Smooth muscle cell (in vitro differentiated cells): ENCODE results near the gene VAC14. TPM values are rescaled to one million over a fixed set of nuclear protein-coding genes. Genes with fewer than 3 reads are reported as not detected.

Experiments
- DNase-seq: peaks from one replicate; lab custom pipeline; 2025; ENCODE audit not compliant: unreplicated experiment; lab: John Stamatoyannopoulos, UW
- H2AFZ ChIP-seq: fragments of 200-600 bp; sonication (generic); 2 replicates; pipeline ENCODE4 v1.6.0; 2016; ENCODE audit warnings: antibody characterized with exemption, low read depth, mild to moderate bottlenecking
- H3F3A ChIP-seq: fragments of 200-600 bp; sonication (generic); 2 replicates; pipeline ENCODE4 v1.6.0; 2017; ENCODE audit warnings: antibody characterized with exemption, low read depth
- H3K27ac ChIP-seq: fragments of 200-600 bp; sonication (generic); 2 replicates; pipeline ENCODE4 v1.5.1; 2016; ENCODE audit warnings: low read depth, mild to moderate bottlenecking
- H3K27me3 ChIP-seq: fragments of 200-600 bp; sonication (generic); 2 replicates; pipeline ENCODE4 v1.6.1; 2016; ENCODE audit warnings: low read depth, mild to moderate bottlenecking
- H3K36me3 ChIP-seq: fragments of 200-600 bp; sonication (generic); 2 replicates; pipeline ENCODE4 v1.5.1; 2016; ENCODE audit warnings: low read depth
- H3K4me1 ChIP-seq: fragments of 200-600 bp; sonication (generic); 2 replicates; pipeline ENCODE4 v1.5.1; 2016; ENCODE audit warnings: low read depth
- H3K4me2 ChIP-seq: fragments of 200-600 bp; sonication (generic); 2 replicates; pipeline ENCODE4 v1.6.0; 2016; ENCODE audit warnings: mild to moderate bottlenecking
- H3K4me3 ChIP-seq: fragments of 200-600 bp; sonication (generic); 2 replicates; pipeline ENCODE4 v1.5.1; 2016; ENCODE audit warnings: mild to moderate bottlenecking
- H3K79me2 ChIP-seq: fragments of 200-600 bp; sonication (generic); 2 replicates; pipeline ENCODE4 v1.6.0; 2016; ENCODE audit warnings: low read depth, mild to moderate bottlenecking
- H3K9ac ChIP-seq: fragments of 200-600 bp; sonication (generic); 2 replicates; pipeline ENCODE4 v1.6.0; 2016; ENCODE audit warnings: low read depth
- H3K9me3 ChIP-seq: fragments of 200-600 bp; sonication (generic); replicated peaks from 2 replicates; pipeline ENCODE4 v1.5.1; 2016; ENCODE audit warnings: low read depth
- H4K20me1 ChIP-seq: fragments of 200-600 bp; sonication (generic); 2 replicates; pipeline ENCODE4 v1.6.0; 2016; ENCODE audit warnings: low read depth
- WGBS: methylation state at CpG from one replicate; pipeline ENCODE4 v1.1.7; 2016; ENCODE audit warnings: low lambda C conversion rate; 5-methylcytosine and 5-hydroxymethylcytosine counted together
- polyA plus RNA-seq: library from polyadenylated mRNA; unstranded; fragments of >200 nt; fragmentation: Nextera tagmentation; extraction: Ambion mirVana; gene quantifications from 2 replicates; pipeline ENCODE4 v1.2.1, GENCODE V29; 2016
- total RNA-seq: library from RNA; depleted of rRNA; stranded (reverse); fragments of >200 nt; gene quantifications from 2 replicates; pipeline ENCODE4 v1.2.3, GENCODE V29; 2014
- TF ChIP-seq, protein P1 (sequence below): fragments of 200-600 bp; sonication (generic); IDR thresholded peaks from 2 replicates; pipeline ENCODE4 v1.5.1; 2017; ENCODE audit warnings: borderline replicate concordance, mild to moderate bottlenecking, antibody characterized with exemption; ENCODE audit not compliant: insufficient read depth, poor library complexity, severe bottlenecking

VAC14 gene
- total and polyA plus RNA-seq, 2 experiments from 2014 or later, result 27.9 to 52.3 TPM

DNA sequence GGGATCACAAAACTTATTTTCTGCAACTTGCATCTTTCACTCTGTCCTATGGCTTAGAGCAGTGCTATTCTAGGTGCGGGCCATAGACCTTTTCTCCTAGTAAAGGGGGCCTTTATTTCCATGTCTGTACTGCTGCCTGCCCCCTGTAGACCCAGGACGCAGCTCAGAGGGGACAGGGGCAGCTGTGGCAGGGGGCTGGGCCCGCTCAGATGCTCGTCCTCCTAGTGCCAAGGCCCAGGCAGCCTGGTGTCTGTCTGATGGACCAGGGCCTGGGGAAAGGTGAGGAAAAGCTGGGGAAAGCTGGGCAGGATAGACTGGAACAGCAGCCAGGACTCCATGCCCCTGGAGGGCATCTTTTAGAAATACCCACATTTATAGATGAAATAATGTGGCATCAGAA lies 25.6 kb downstream of the VAC14 start:
- no peak for DNase-seq
- H3K4me1 ChIP-seq, result no peaks in the 10 kb centered on the region
- TF ChIP-seq, protein P1, sequence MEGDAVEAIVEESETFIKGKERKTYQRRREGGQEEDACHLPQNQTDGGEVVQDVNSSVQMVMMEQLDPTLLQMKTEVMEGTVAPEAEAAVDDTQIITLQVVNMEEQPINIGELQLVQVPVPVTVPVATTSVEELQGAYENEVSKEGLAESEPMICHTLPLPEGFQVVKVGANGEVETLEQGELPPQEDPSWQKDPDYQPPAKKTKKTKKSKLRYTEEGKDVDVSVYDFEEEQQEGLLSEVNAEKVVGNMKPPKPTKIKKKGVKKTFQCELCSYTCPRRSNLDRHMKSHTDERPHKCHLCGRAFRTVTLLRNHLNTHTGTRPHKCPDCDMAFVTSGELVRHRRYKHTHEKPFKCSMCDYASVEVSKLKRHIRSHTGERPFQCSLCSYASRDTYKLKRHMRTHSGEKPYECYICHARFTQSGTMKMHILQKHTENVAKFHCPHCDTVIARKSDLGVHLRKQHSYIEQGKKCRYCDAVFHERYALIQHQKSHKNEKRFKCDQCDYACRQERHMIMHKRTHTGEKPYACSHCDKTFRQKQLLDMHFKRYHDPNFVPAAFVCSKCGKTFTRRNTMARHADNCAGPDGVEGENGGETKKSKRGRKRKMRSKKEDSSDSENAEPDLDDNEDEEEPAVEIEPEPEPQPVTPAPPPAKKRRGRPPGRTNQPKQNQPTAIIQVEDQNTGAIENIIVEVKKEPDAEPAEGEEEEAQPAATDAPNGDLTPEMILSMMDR, result no peak
- no peak overlapping the region for H2AFZ ChIP-seq
- H3K36me3 ChIP-seq, result no peaks in the 10 kb centered on the region
- WGBS, result 94% methylated on average over 4 of the region's 4 CpGs
- H3K27ac ChIP-seq, result no peak overlapping the region
- peaks cover 14% of the 10 kb centered on the region for H3F3A ChIP-seq
- H3K79me2 ChIP-seq, result no peaks in the 10 kb centered on the region
- H3K9me3 ChIP-seq, result no peaks in the 10 kb centered on the region
- no peak overlapping the region for H3K9ac ChIP-seq
- no peak overlapping the region for H3K4me2 ChIP-seq
- H3K4me3 ChIP-seq, result no peak overlapping the region
- peaks cover 4% of the 10 kb centered on the region for H4K20me1 ChIP-seq
- no peaks in the 10 kb centered on the region for H3K27me3 ChIP-seq

GRCh38 chr16:70774261-70774660 lies 26.7 kb downstream of the VAC14 start:
- H3K4me3 ChIP-seq, result no peak overlapping the region
- no peak overlapping the region for H3K27ac ChIP-seq
- peaks cover 4% of the 10 kb centered on the region for H4K20me1 ChIP-seq
- DNase-seq, result no peak
- peaks cover 9% of the 10 kb centered on the region for H3F3A ChIP-seq
- H3K4me2 ChIP-seq, result no peak overlapping the region
- no peaks in the 10 kb centered on the region for H3K9me3 ChIP-seq
- H2AFZ ChIP-seq, result no peak overlapping the region
- no peak overlapping the region for H3K9ac ChIP-seq
- TF ChIP-seq, protein P1, result no peak
- WGBS, result 91% methylated on average over 13 of the region's 13 CpGs
- H3K4me1 ChIP-seq, result no peaks in the 10 kb centered on the region
- no peaks in the 10 kb centered on the region for H3K79me2 ChIP-seq
- no peaks in the 10 kb centered on the region for H3K36me3 ChIP-seq
- H3K27me3 ChIP-seq, result no peaks in the 10 kb centered on the region

- no peak overlapping the region for H3K9ac ChIP-seq
- no peaks in the 10 kb centered on the region for H3K36me3 ChIP-seq
- no peaks in the 10 kb centered on the region for H3K79me2 ChIP-seq
- DNase-seq, result no peak
- no peaks in the 10 kb centered on the region for H3K9me3 ChIP-seq
- H3K4me3 ChIP-seq, result no peak overlapping the region
- no peaks in the 10 kb centered on the region for H3K4me1 ChIP-seq
- TF ChIP-seq, protein P1, result no peak
- H2AFZ ChIP-seq, result no peak overlapping the region
- no peak overlapping the region for H3K4me2 ChIP-seq
- H3K27me3 ChIP-seq, result no peaks in the 10 kb centered on the region
- no peaks in the 10 kb centered on the region for H4K20me1 ChIP-seq
- no peaks in the 10 kb centered on the region for H3F3A ChIP-seq
- 59% methylated on average over 1 of the region's 1 CpG for WGBS
- H3K27ac ChIP-seq, result no peak overlapping the region
These were observed 28.5 kb downstream of the VAC14 start for GRCh38 chr16:70772493-70772892.
